Measurements from ENCODE around the gene LOXHD1.

LOXHD1 gene

GRCh38 chr18:46672062-46672970 lies 15.3 kb upstream of the LOXHD1 start:
- no peak for DNase-seq (ENCODE audit: low read depth in 1 of 2, low spot score in 1 of 2)

GRCh38 chr18:46668694-46669093 lies 11.7 kb upstream of the LOXHD1 start:
- DNase-seq (ENCODE audit: low read depth in 1 of 2, low spot score in 1 of 2) = no peak

GRCh38 chr18:46668135-46668534 lies 11.1 kb upstream of the LOXHD1 start:
- no peak for DNase-seq (ENCODE audit: low read depth in 1 of 2, low spot score in 1 of 2)

- DNase-seq (ENCODE audit: low read depth in 1 of 2, low spot score in 1 of 2) = no peak
Measured at GRCh38 chr18:46663539-46663938, 6.5 kb upstream of the LOXHD1 start.

- DNase-seq (ENCODE audit: low read depth in 1 of 2, low spot score in 1 of 2) = no peak
Measured at GRCh38 chr18:46660957-46661749, 4.1 kb upstream of the LOXHD1 start.

GRCh38 chr18:46659484-46659883 lies 2.5 kb upstream of the LOXHD1 start:
- no peak for DNase-seq (ENCODE audit: low read depth in 1 of 2, low spot score in 1 of 2)

- no peak for DNase-seq (ENCODE audit: low read depth in 1 of 2, low spot score in 1 of 2)
Measured at GRCh38 chr18:46656326-46657114, 500 bp downstream of the LOXHD1 start.

- no peak for DNase-seq (ENCODE audit: low read depth in 1 of 2, low spot score in 1 of 2)
Measured at GRCh38 chr18:46652372-46652771, 4.6 kb downstream of the LOXHD1 start.

GRCh38 chr18:46650681-46651080 lies 6.3 kb downstream of the LOXHD1 start:
- DNase-seq (ENCODE audit: low read depth in 1 of 2, low spot score in 1 of 2) = no peak

- no peak for DNase-seq (ENCODE audit: low read depth in 1 of 2, low spot score in 1 of 2)
Measured at GRCh38 chr18:46649071-46649862, 7.8 kb downstream of the LOXHD1 start.

GRCh38 chr18:46646468-46646867 lies 10.6 kb downstream of the LOXHD1 start:
- DNase-seq (ENCODE audit: low read depth in 1 of 2, low spot score in 1 of 2) = no peak

- DNase-seq (ENCODE audit: low read depth in 1 of 2, low spot score in 1 of 2) = no peak
Measured at GRCh38 chr18:46642561-46642960, 14.5 kb downstream of the LOXHD1 start.

GRCh38 chr18:46641917-46642316 lies 15.1 kb downstream of the LOXHD1 start:
- DNase-seq (ENCODE audit: low read depth in 1 of 2, low spot score in 1 of 2) = no peak

GRCh38 chr18:46639386-46639785 lies 17.6 kb downstream of the LOXHD1 start:
- no peak for DNase-seq (ENCODE audit: low read depth in 1 of 2, low spot score in 1 of 2)

- DNase-seq (ENCODE audit: low read depth in 1 of 2, low spot score in 1 of 2) = no peak
Measured at GRCh38 chr18:46636040-46636630, 20.9 kb downstream of the LOXHD1 start.

GRCh38 chr18:46632401-46633071 lies 24.5 kb downstream of the LOXHD1 start:
- DNase-seq (ENCODE audit: low read depth in 1 of 2, low spot score in 1 of 2) = no peak

- no peak for DNase-seq (ENCODE audit: low read depth in 1 of 2, low spot score in 1 of 2)
Measured at GRCh38 chr18:46630991-46631390, 26.0 kb downstream of the LOXHD1 start.

- DNase-seq (ENCODE audit: low read depth in 1 of 2, low spot score in 1 of 2) = no peak
Measured at GRCh38 chr18:46630160-46630559, 26.9 kb downstream of the LOXHD1 start.

- DNase-seq (ENCODE audit: low read depth in 1 of 2, low spot score in 1 of 2) = no peak
Measured at GRCh38 chr18:46629361-46629760, 27.7 kb downstream of the LOXHD1 start.

GRCh38 chr18:46628206-46628605 lies 28.8 kb downstream of the LOXHD1 start:
- no peak for DNase-seq (ENCODE audit: low read depth in 1 of 2, low spot score in 1 of 2)

Measured in activated CD4-positive, alpha-beta T cell treated with anti-CD3 and anti-CD28 coated beads, Interleukin-2, amount 50 U/mL, for 24 hours (primary cell).